Measurements from ENCODE around the gene FAXC. TPM values are rescaled to one million over a fixed set of nuclear protein-coding genes. Genes with fewer than 3 reads are reported as not detected.

FAXC gene
- total and polyA plus RNA-seq, 2 of the 8 experiments (the other 6 are each of a cell fraction or from before 2014, with no cell fraction given), result 23.2 to 29.8 TPM

- ChIA-PET POLR2A (ENCODE audit: partially characterized antibody) (interaction anchor here (1.7 to 2.4 kb wide), 5 partner anchors 10 to 75 kb away, joined by 7 to 23 read pairs (median 11); no protein-coding TSS in a partner anchor), CTCF (ENCODE audit: partially characterized antibody) (interaction anchor here (0.7 to 5.2 kb wide), 5 partner anchors 16 to 182 kb away, joined by 3 to 39 read pairs (median 4); no protein-coding TSS in a partner anchor)
- no peak overlapping the region for H4K8ac ChIP-seq (ENCODE audit: extremely low read depth, insufficient read depth, low read length)
- TF ChIP-seq BRCA1 (IDR thresholded peaks at IDR 0.05; ENCODE audit: low read depth, low read length), result no peak
- no peak for TF ChIP-seq RBBP5 (IDR thresholded peaks at IDR 0.05; ENCODE audit: borderline replicate concordance, low read depth, low read length)
- TF ChIP-seq NRF1 (IDR thresholded peaks at IDR 0.05; ENCODE audit: low read depth, low read length), result no peak
- TF ChIP-seq GTF2F1 (IDR thresholded peaks at IDR 0.05; ENCODE audit: borderline replicate concordance, low read depth, low read length), result no peak
- TF ChIP-seq SAP30 (IDR thresholded peaks at IDR 0.05; ENCODE audit: insufficient read depth, insufficient replicate concordance, low read length), result no peak
- TF ChIP-seq KDM4A (IDR thresholded peaks at IDR 0.05; ENCODE audit: low read depth, low read length, severe bottlenecking), result no peak
These were observed 1.1 kb upstream of the FAXC start for GRCh38 chr6:99350573-99350972.

More at GRCh38 chr6:99350573-99350972, 1.1 kb upstream of the FAXC start:
- no peak overlapping the region for H3K18ac ChIP-seq (ENCODE audit: extremely low read depth, low read length)
- H3K27me3 ChIP-seq (replicated peaks in 1 of 4; ENCODE audit: control insufficient read depth in 3 of 4, extremely low read depth in 1 of 4, insufficient read depth in 3 of 4, low read length in 3 of 4), result no peaks in the 10 kb centered on the region; a peak in 1 of 7 replicates
- H3K36me3 ChIP-seq (ENCODE audit: control insufficient read depth in 2 of 4, insufficient read depth in 4 of 4, low read length in 3 of 4), result no peaks in the 10 kb centered on the region; a peak in 1 of 8 replicates
- no peaks in the 10 kb centered on the region for H3K79me1 ChIP-seq (ENCODE audit: low read depth, low read length)
- H3K23ac ChIP-seq (ENCODE audit: insufficient read length), result no peak overlapping the region
- H3K9ac ChIP-seq (replicated peaks in 1 of 4; ENCODE audit: extremely low read depth in 1 of 4, low read depth in 3 of 4, low read length in 3 of 4), result no peak overlapping the region
- 0 out of 2 replicates have a peak overlapping the region, but pooled peaks have one; percentile 12 for H2BK5ac ChIP-seq (ENCODE audit: low read depth, low read length)
- 37% methylated on average over 9 of the region's 10 CpGs; no CpG with 5 or more reads in 1 of the 2 experiments for WGBS, 2 experiments (ENCODE audit: extremely low coverage in 1 of 2, insufficient coverage in 1 of 2, insufficient read length in 1 of 2, insufficient replicate concordance in 2 of 2, low coverage in 1 of 2, low lambda C conversion rate in 2 of 2, missing lambda C conversion rate in 1 of 2)
- no peak overlapping the region for H2AK5ac ChIP-seq (ENCODE audit: low read depth, low read length)
- peaks cover 8% of the 10 kb centered on the region for H3K23me2 ChIP-seq (ENCODE audit: low read depth, low read length)
- no peak overlapping the region; the same call in 1 of the 2 replicates for H2BK15ac ChIP-seq (ENCODE audit: low read length)
- no peak overlapping the region for H3K14ac ChIP-seq (ENCODE audit: insufficient read length)
- peaks cover 0 to 9% (median 6%) of the 10 kb centered on the region in 4 experiments; a peak in 6 of 7 replicates for H3K4me1 ChIP-seq (replicated peaks in 1 of 4; ENCODE audit: control insufficient read depth in 3 of 4, insufficient read depth in 4 of 4, low read length in 3 of 4)
- H3K56ac ChIP-seq (replicated peaks; ENCODE audit: insufficient read length, low read depth, low read length), result no peak overlapping the region
- FAIRE-seq (no peak), DNase-seq (ENCODE audit: low read depth in 1 of 2, low spot score in 2 of 2) (peak in 1 of 2 experiments; percentile 57)
- no peak overlapping the region for H2AFZ ChIP-seq (ENCODE audit: low read length)
- peak overlapping the region; percentile 86 to 96 (median 90); a peak in 7 of 8 replicates for H3K4me3 ChIP-seq (ENCODE audit: extremely low read depth in 1 of 4, insufficient read depth in 2 of 4, low read depth in 3 of 4, low read length in 4 of 4)
- no peak overlapping the region for H4K5ac ChIP-seq (ENCODE audit: insufficient read length, low read depth, low read length)
- no peak overlapping the region for H3K27ac ChIP-seq (ENCODE audit: low read depth, low read length)
- H3K4me2 ChIP-seq (ENCODE audit: insufficient read depth in 1 of 2, low read depth in 2 of 2, low read length in 2 of 2), result peak overlapping the region; percentile 85 to 96
- no peaks in the 10 kb centered on the region for H4K20me1 ChIP-seq (replicated peaks in 1 of 2; ENCODE audit: control insufficient read depth in 1 of 2, insufficient read depth in 2 of 2, low read length in 2 of 2)
- 0 out of 4 replicates have a peak, but pooled peaks cover 0 to 2% of the 10 kb centered on the region in 2 experiments for H3K79me2 ChIP-seq (ENCODE audit: control insufficient read depth in 1 of 2, insufficient read depth in 2 of 2, low read length in 2 of 2)
- H3K4ac ChIP-seq (replicated peaks; ENCODE audit: insufficient read length, low read depth, low read length), result no peak overlapping the region
- no peak overlapping the region for H4K91ac ChIP-seq (replicated peaks; ENCODE audit: insufficient read length, low read length)
- H2BK12ac ChIP-seq (ENCODE audit: low read depth, low read length), result no peak overlapping the region
- no peak overlapping the region for H2BK120ac ChIP-seq (replicated peaks; ENCODE audit: low read depth, low read length)
- 0 out of 2 replicates have a peak overlapping the region, but pooled peaks have one; percentile 50 for H2BK20ac ChIP-seq (ENCODE audit: low read length)
- H3K9me3 ChIP-seq (ENCODE audit: insufficient read depth in 2 of 2, low read depth in 1 of 2, low read length in 1 of 2), result no peaks in the 10 kb centered on the region
